GM21381 (cell line): ENCODE results near the gene UGT2A2.

Experiments
- ATAC-seq: cut with Tn5 transposase; IDR thresholded peaks from one replicate; pipeline ENCODE4 v1.9.1; 2021; ENCODE audit warnings: mild to moderate bottlenecking, moderate library complexity; ENCODE audit not compliant: unreplicated experiment

Gene UGT2A2

DNA sequence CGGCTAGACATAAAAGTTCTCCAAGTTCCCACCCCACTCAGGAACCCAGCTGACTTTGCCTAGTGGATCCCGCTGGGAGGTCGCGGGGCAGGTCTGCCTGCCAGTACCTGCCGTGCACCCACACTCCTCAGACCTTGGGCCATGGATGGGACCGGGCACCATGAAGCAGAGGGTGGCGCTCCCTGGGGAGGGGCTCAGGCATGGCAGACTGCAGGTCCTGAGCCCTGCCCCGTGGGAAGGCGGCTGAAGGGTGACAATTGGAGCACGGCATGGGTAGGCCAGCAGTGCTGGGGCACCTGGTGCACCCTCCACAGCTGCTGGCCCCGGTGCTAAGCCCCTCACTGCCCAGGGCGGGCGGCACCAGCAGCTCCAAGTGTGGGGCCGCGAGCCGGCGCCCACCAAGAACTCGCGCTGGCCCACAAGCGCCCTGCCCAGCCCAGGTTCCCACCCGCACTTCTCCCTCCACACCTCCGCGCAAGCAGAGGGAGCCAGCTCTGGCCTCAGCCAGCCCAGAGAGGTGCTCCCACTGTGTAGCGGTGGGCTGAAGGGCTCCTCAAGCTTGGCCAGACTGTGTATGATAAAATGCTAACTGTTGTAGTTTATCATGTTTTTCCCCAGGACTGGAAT is 63.1 kb downstream of the UGT2A2 start:
- no peak for ATAC-seq

DNA sequence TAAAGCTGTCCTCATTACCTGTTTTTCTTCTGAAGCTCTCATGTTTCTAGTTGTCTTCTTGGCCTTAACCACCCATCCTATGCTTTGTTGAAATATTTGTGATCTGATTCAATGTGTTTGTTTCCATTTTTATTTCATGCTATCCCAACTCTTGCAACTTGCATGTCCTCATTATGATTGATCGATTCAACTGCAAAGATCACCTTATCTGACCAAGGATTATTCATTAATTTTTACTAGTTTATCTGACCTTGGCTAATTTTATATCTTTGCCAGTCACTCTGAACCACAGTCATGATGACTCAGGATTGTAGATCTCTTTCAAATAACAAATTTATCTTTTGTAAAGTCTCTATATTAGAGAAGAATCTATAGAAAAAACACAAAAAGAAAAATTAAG is 70.7 kb downstream of the UGT2A2 start:
- no peak for ATAC-seq

DNA sequence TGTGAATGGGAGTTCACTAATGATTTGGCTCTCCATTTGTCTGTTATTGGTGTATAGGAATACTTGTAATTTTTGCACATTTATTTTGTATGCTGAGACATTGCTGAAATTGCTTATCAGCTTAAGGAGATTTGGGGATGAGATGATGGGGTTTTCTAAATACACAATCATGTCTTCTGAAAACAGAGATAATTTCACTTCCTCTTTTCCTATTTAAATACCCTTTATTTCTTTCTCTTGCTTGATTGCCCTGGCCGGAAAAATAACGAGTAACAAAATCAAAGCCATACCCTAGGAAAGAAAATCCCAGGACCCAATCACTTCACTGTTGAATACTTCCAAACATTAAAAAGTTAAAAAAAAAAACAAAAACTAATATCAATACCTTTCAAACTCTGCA is 76.0 kb downstream of the UGT2A2 start:
- ATAC-seq = no peak

DNA sequence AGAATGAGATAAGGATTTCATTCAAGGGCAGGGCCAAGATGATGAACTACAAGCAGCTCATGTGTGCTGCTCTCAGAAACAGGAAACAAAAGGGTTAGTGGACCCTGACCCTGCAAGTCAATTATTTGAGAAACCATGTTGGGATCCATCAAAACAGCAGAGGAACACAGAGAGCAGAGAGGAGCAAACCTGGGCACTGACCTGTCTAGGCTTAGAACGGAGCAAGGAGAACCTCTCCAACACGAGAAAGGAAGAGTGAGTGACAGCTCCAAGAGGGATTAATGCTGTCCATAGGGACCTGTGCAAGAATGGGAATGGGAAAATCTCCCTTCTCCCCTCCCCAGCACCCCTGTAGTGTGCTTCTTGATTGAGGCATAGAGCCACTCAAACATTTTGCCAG is 89.8 kb downstream of the UGT2A2 start:
- no peak for ATAC-seq

DNA sequence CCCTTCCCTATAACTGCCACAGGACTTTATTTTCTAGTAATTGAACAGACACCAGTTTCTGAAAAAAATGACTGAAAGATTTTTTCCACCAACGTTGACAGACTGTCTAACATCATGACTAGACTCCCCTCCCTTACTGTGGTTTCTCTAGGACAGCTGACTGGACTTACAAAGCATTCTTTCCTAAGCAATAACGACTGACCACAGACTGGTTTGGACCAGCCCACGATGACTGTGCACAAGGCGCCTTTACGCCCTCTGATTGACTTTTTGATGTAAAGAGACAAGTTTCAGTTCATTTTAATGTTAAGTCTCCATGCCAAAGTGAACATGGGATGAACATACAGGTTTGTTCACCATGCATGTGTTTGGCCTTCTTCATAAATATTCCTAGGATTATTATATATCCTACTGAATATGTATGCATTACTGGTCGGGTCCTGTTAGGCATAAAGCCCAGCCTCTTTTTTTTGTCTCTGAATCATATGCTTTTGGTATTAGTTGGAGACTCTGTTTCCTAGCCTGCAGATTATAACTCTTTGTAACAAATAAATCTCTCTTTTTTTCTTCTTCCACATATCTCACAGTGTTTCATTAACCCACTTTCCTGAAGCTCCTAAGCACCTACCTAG is 93.2 kb downstream of the UGT2A2 start:
- ATAC-seq = no peak
